ENCODE measurements around the gene IFNAR1. TPM values are rescaled to one million over a fixed set of nuclear protein-coding genes. Genes with fewer than 3 reads are reported as not detected.

Gene IFNAR1
- total RNA-seq, 3 donors from 2014 or later (not counting 1 experiment from before 2014, with no cell fraction given): 15.0 to 21.3 (median 19.3) TPM

DNA sequence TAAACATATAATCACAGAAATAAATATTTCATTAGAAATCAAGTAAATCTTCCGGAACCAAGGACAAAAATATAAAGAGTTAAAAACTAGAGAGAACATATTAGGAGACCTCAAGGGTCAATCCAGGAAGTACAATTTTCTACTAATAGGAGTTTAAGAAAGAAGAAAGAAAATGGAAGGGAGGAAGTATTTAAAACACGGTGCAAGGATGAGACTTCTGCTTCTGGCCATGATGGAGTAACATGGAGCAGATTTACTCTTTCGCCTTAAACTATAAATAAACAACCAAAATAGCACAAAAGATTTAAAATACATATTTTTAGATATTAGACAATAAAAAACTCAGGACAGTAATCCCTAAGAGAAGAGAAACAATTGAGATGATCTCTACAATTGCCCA lies 12.6 kb upstream of the IFNAR1 start:
- no peaks in the 10 kb centered on the region for H3K36me3 Mint-ChIP-seq
- Histone ChIP-seq H3K4me1 (ENCODE audit: control insufficient read depth, insufficient read depth, low read length) (peaks cover 4% of the 10 kb centered on the region), H3K36me3 (ENCODE audit: control insufficient read depth, insufficient read depth, low read length) (no peaks in the 10 kb centered on the region), H3K9me3 (ENCODE audit: control insufficient read depth, insufficient read depth, low read length) (no peaks in the 10 kb centered on the region), H3K4me3 (ENCODE audit: low read length) (no peak overlapping the region), H3K27me3 (ENCODE audit: control insufficient read depth, insufficient read depth, low read length) (no peaks in the 10 kb centered on the region), H3K27ac (ENCODE audit: low read length) (no peak overlapping the region)
- no peak overlapping the region for H3K27ac Mint-ChIP-seq
- H3K4me1 Mint-ChIP-seq: peaks cover 6% of the 10 kb centered on the region in 2 donors
- no peaks in the 10 kb centered on the region for H3K9me3 Mint-ChIP-seq
- no peak for ATAC-seq
- DNase-seq: no peak
- no peak overlapping the region for H3K4me3 Mint-ChIP-seq
- TF ChIP-seq, protein P1, sequence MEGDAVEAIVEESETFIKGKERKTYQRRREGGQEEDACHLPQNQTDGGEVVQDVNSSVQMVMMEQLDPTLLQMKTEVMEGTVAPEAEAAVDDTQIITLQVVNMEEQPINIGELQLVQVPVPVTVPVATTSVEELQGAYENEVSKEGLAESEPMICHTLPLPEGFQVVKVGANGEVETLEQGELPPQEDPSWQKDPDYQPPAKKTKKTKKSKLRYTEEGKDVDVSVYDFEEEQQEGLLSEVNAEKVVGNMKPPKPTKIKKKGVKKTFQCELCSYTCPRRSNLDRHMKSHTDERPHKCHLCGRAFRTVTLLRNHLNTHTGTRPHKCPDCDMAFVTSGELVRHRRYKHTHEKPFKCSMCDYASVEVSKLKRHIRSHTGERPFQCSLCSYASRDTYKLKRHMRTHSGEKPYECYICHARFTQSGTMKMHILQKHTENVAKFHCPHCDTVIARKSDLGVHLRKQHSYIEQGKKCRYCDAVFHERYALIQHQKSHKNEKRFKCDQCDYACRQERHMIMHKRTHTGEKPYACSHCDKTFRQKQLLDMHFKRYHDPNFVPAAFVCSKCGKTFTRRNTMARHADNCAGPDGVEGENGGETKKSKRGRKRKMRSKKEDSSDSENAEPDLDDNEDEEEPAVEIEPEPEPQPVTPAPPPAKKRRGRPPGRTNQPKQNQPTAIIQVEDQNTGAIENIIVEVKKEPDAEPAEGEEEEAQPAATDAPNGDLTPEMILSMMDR (IDR thresholded peaks at IDR 0.05): no peak
- peaks cover 0 to 12% of the 10 kb centered on the region in 2 donors for H3K27me3 Mint-ChIP-seq (ENCODE audit: low read depth in 2 of 2)
- intact Hi-C loops (cut with micrococcal nuclease): loop anchor here (10.0 kb wide), 1 partner anchor 47 kb away; the partner anchor contains the start of gene IL10RB
- WGBS (ENCODE audit: insufficient coverage): no CpG with 5 or more reads among the region's 3 CpGs

DNA sequence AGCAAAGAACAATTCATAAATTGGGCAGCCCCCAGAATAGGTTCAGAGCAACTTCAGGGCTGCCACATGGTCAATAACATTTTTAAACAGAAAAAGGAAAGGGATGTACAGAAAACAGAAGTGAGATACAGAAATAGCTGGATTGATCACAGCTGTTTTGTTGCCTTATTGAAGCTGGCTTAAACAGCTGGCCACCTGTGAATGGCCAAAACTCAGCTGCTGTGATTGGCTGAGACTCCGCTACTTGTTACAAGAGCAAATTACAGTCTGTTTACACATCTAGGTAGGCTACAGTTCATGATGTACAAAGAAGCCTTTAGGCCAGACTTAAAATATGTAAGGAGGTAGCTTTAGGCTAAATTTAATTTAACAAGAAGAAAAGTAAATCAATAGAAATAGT lies 11.6 kb upstream of the IFNAR1 start:
- Histone ChIP-seq H3K27me3 (ENCODE audit: control insufficient read depth, insufficient read depth, low read length) (no peaks in the 10 kb centered on the region), H3K4me3 (ENCODE audit: low read length) (no peak overlapping the region), H3K9me3 (ENCODE audit: control insufficient read depth, insufficient read depth, low read length) (no peaks in the 10 kb centered on the region), H3K36me3 (ENCODE audit: control insufficient read depth, insufficient read depth, low read length) (no peaks in the 10 kb centered on the region), H3K4me1 (ENCODE audit: control insufficient read depth, insufficient read depth, low read length) (peaks cover 4% of the 10 kb centered on the region), H3K27ac (ENCODE audit: low read length) (no peak overlapping the region)
- TF ChIP-seq, protein P1 (IDR thresholded peaks at IDR 0.05): no peak
- H3K4me1 Mint-ChIP-seq: peaks cover 6% of the 10 kb centered on the region in 2 donors
- H3K4me3 Mint-ChIP-seq: no peak overlapping the region
- H3K9me3 Mint-ChIP-seq: no peaks in the 10 kb centered on the region
- no peaks in the 10 kb centered on the region for H3K36me3 Mint-ChIP-seq
- no peak overlapping the region for H3K27ac Mint-ChIP-seq
- DNase-seq (no peak), ATAC-seq (no peak)
- WGBS (ENCODE audit: insufficient coverage): 81% methylated on average over 1 of the region's 1 CpG
- intact Hi-C loops (cut with micrococcal nuclease): loop anchor here (10.0 kb wide), 1 partner anchor 48 kb away; the partner anchor contains the start of gene IL10RB
- peaks cover 0 to 15% of the 10 kb centered on the region in 2 donors for H3K27me3 Mint-ChIP-seq (ENCODE audit: low read depth in 2 of 2)

DNA sequence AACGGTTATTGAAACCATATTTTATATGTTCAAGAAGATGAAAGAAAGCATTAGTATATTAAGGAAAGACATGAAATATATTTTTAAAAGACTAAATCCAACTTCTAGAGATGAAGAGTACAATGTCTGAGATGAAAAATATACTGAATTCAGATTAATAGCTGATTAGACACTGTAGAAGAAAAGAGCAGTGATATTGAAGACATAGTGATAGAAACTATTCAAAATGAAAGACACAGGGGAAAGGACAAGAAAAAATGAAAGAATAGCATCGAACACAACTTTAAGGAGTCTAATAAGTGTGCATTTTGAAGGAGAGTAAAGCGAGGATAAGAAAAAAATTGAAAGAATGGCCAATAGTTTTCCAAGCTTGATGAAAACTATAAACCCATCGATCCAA lies 11.2 kb upstream of the IFNAR1 start:
- H3K36me3 ChIP-seq (ENCODE audit: control insufficient read depth, insufficient read depth, low read length): no peaks in the 10 kb centered on the region
- Mint-ChIP-seq H3K9me3 (no peaks in the 10 kb centered on the region), H3K27ac (no peak overlapping the region), H3K36me3 (no peaks in the 10 kb centered on the region), H3K27me3 (ENCODE audit: low read depth in 2 of 2) (peaks cover 0 to 18% of the 10 kb centered on the region in 2 donors), H3K4me1 (peaks cover 6% of the 10 kb centered on the region in 2 donors), H3K4me3 (no peak overlapping the region)
- DNase-seq: no peak
- ATAC-seq: no peak
- H3K27ac ChIP-seq (ENCODE audit: low read length): no peak overlapping the region
- intact Hi-C loops (cut with micrococcal nuclease): loop anchor here (10.0 kb wide), 1 partner anchor 49 kb away; the partner anchor contains the start of gene IL10RB
- H3K4me1 ChIP-seq (ENCODE audit: control insufficient read depth, insufficient read depth, low read length): peaks cover 3% of the 10 kb centered on the region
- TF ChIP-seq, protein P1 (IDR thresholded peaks at IDR 0.05): no peak
- no peaks in the 10 kb centered on the region for H3K9me3 ChIP-seq (ENCODE audit: control insufficient read depth, insufficient read depth, low read length)
- H3K27me3 ChIP-seq (ENCODE audit: control insufficient read depth, insufficient read depth, low read length): no peaks in the 10 kb centered on the region
- 96% methylated on average over 3 of the region's 4 CpGs for WGBS (ENCODE audit: insufficient coverage)
- H3K4me3 ChIP-seq (ENCODE audit: low read length): no peak overlapping the region

DNA sequence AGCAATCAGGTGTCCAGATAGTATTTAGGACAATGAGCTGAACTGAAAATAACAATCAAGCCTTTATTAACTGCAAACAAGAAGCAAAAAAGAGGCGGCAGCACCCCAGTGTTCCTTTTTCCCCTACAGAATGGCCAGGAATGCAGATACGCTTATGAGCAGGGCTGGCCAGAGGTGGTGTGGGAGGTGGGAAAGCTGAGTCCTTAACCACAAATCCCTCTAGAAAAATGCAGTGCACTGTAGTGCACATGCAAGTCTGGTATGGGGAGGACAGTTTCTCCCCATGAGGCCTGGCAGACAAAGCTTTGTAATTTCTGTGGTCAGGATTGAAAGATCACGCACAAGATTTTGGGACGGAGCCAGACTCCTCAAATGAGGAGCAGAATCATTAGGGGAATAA lies 10.7 kb upstream of the IFNAR1 start:
- H3K9me3 Mint-ChIP-seq: no peaks in the 10 kb centered on the region
- 67% methylated on average over 3 of the region's 4 CpGs for WGBS (ENCODE audit: insufficient coverage)
- H3K4me1 Mint-ChIP-seq: peaks cover 1% of the 10 kb centered on the region in 2 donors
- ATAC-seq: no peak
- no peaks in the 10 kb centered on the region for H3K36me3 Mint-ChIP-seq
- H3K9me3 ChIP-seq (ENCODE audit: control insufficient read depth, insufficient read depth, low read length): no peaks in the 10 kb centered on the region
- intact Hi-C loops (cut with micrococcal nuclease): loop anchor here (10.0 kb wide), 1 partner anchor 49 kb away; the partner anchor contains the start of gene IL10RB
- no peaks in the 10 kb centered on the region for H3K36me3 ChIP-seq (ENCODE audit: control insufficient read depth, insufficient read depth, low read length)
- H3K27me3 Mint-ChIP-seq (ENCODE audit: low read depth in 2 of 2): peaks cover 0 to 18% of the 10 kb centered on the region in 2 donors
- no peak for DNase-seq
- no peak overlapping the region for H3K27ac ChIP-seq (ENCODE audit: low read length)
- no peak overlapping the region for H3K4me3 Mint-ChIP-seq
- no peak overlapping the region for H3K4me3 ChIP-seq (ENCODE audit: low read length)
- H3K4me1 ChIP-seq (ENCODE audit: control insufficient read depth, insufficient read depth, low read length): no peaks in the 10 kb centered on the region
- H3K27ac Mint-ChIP-seq: no peak overlapping the region
- TF ChIP-seq, protein P1 (IDR thresholded peaks at IDR 0.05): no peak
- no peaks in the 10 kb centered on the region for H3K27me3 ChIP-seq (ENCODE audit: control insufficient read depth, insufficient read depth, low read length)
